Activated CD8-positive, alpha-beta memory T cell treated with anti-CD3 and anti-CD28 coated beads for 4 hours (primary cell): ENCODE measurements around the gene SAMD9L.

Experiments
- DNase-seq, 2 donors: peaks; one replicate each; pipeline ENCODE4 v3.0.0-alpha.2; 2020; ENCODE audit warnings: low read depth in 2 of 2

Gene SAMD9L

GRCh38 chr7:93148144-93148543 lies at the start of gene SAMD9L:
SAMD9L (minus strand) TSS chr7:93148385; CDS start chr7:93135971, 12,414 bp downstream.
- DNase-seq = no peak

GRCh38 chr7:93196336-93196735 lies 48.2 kb upstream of the SAMD9L start:
- DNase-seq = no peak

- no peak for DNase-seq
Measured at GRCh38 chr7:93194386-93194785, 46.2 kb upstream of the SAMD9L start.

GRCh38 chr7:93188870-93189634 lies 40.9 kb upstream of the SAMD9L start:
- no peak for DNase-seq

GRCh38 chr7:93185303-93186027 lies 37.3 kb upstream of the SAMD9L start:
- no peak for DNase-seq

GRCh38 chr7:93179173-93179572 lies 31.0 kb upstream of the SAMD9L start:
- DNase-seq = no peak

GRCh38 chr7:93178213-93178612 lies 30.0 kb upstream of the SAMD9L start:
- no peak for DNase-seq

GRCh38 chr7:93176992-93177580 lies 28.9 kb upstream of the SAMD9L start:
- DNase-seq = no peak

- DNase-seq = no peak
Measured at GRCh38 chr7:93175219-93175618, 27.0 kb upstream of the SAMD9L start.

- no peak for DNase-seq
Measured at GRCh38 chr7:93172683-93173082, 24.5 kb upstream of the SAMD9L start.

GRCh38 chr7:93171606-93172226 lies 23.5 kb upstream of the SAMD9L start:
- no peak for DNase-seq

- DNase-seq = no peak
Measured at GRCh38 chr7:93165447-93165846, 17.3 kb upstream of the SAMD9L start.

- DNase-seq = no peak
Measured at GRCh38 chr7:93164766-93165165, 16.6 kb upstream of the SAMD9L start.

- no peak for DNase-seq
Measured at GRCh38 chr7:93161181-93161762, 13.1 kb upstream of the SAMD9L start.

- DNase-seq = no peak
Measured at GRCh38 chr7:93160410-93160809, 12.2 kb upstream of the SAMD9L start.

- DNase-seq = no peak
Measured at GRCh38 chr7:93159490-93159889, 11.3 kb upstream of the SAMD9L start.

GRCh38 chr7:93156884-93157283 lies 8.7 kb upstream of the SAMD9L start:
- DNase-seq = no peak

- DNase-seq = no peak
Measured at GRCh38 chr7:93150200-93150835, 2.1 kb upstream of the SAMD9L start.

GRCh38 chr7:93148727-93149126 lies 542 bp upstream of the SAMD9L start:
- no peak for DNase-seq

- DNase-seq = peak in 1 of 2 donors; percentile 18
Measured at GRCh38 chr7:93147363-93147762, 822 bp downstream of the SAMD9L start.

- DNase-seq = no peak
Measured at GRCh38 chr7:93146472-93147141, 1.6 kb downstream of the SAMD9L start.
